ENCODE results near the gene EDARADD.
A peak's percentile ranks its signal among the peaks of the same experiment; 100 is the strongest.

Gene EDARADD

DNA sequence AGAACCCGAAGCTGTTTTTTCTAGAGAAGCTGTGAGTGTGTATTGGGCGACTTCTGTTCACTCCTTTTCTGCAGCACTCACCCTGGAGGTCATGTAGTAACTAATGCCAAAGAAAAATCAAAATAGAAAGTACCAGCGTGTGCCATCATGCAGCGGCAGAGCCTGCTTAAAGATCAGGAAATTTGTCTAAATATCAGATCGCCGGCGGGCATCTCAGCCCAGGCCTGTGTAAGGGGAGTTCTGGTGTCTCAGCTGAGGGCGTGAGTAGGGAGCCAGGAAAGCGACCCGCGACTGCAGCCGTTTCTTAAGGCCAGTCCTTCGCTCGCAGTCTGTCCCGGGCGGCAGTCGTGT is 768 bp downstream of the EDARADD start:
- no peak for DNase-seq (ENCODE audit: low spot score)

- DNase-seq (ENCODE audit: low spot score), result peak; percentile 48
Observed at GRCh38 chr1:236395230-236395946, 1.3 kb downstream of the EDARADD start.

- no peak for DNase-seq (ENCODE audit: low spot score)
Observed at GRCh38 chr1:236395947-236396664, 2.0 kb downstream of the EDARADD start.

DNA sequence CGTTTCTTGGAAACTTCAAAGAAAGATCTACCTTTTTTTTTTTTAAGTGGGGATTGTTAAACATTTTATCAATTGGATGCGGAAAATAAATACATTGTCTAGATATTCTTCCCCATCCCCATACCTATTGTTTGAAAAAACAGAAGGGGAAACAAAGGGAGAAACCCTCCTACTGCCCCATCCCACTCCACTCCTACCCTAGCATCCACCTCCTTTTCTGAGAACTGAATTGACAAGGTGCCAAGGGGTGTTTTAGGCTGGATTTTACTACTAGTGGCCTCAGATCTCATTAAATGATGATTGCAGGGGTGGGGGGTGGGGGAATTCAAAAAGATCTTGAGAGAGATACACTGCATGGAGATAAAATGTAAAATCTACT is 2.6 kb downstream of the EDARADD start:
- no peak for DNase-seq (ENCODE audit: low spot score)

DNA sequence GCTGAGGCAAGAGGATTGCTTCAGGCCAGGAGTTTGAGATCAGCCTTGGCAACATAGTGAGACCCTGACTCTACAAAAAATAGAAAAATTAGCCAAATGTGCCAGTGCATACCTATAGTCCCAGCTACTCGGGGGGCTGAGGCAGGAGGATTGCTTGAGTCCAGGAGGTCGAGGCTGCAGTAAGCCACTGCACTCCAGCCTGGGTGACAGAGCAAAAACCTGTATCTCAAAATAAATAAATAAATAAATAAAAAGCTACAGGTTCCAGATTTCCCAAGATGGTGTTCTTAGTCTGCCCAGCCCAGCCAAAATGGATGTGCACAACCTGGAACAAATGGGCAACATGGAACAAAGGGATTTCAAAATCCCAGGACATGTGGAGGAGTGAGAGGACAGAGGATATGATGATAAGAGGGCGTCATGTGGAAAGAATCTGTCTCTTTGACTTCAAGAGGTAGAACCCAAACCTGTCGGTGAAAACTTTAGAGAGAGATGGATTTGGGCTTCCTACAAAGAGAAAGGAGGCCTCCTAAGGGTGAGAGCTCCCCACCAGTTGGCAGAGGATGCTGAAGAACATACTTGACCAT is 3.2 kb downstream of the EDARADD start:
- DNase-seq (ENCODE audit: low spot score), result no peak

DNA sequence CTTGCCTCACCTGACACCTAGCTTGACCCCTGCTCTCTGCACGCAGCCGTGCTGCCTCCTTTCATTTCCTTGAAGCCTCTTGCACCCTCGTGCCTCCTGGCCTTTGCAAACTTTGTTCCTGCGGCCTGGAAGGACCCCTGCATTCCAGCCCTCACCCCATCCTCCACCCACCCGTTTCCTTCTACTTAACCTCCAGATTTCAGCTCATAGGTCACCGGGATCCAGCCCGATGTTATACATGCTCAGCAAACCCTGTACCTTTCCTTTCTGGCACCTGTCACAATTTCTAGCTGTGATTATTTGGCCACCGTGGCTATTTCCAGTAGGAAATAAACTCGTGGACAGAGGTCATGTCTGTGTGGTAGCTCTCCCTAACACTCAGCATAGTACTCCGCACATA is 4.5 kb downstream of the EDARADD start:
- no peak for DNase-seq (ENCODE audit: low spot score)

DNA sequence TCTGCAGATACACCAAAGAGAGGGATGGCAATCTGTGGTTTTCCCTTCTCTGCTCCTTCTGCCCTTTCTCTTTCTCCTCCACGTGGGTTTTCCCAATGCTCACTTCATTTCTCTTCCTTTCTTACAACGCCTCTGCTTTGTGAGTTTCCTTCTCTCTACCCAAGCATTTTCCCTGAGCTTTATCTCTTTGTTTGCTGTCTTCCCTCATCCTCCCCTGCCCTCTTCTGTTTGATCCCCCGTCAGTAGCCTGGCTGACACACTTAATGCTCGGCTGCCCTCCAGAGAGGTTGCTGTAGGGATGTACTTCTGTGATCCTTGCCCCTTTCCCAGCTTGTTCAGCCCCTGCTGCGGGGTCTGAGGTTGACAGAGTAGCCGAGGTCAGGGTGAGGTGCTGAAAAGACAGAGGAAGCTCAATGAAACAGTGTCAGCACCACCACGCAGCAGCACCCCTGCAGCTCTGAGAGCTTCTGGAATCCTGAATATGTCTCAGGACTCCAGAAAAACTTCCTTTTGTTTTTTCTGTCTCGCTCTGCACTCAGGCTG is 6.0 kb downstream of the EDARADD start:
- DNase-seq (ENCODE audit: low spot score), result no peak

DNA sequence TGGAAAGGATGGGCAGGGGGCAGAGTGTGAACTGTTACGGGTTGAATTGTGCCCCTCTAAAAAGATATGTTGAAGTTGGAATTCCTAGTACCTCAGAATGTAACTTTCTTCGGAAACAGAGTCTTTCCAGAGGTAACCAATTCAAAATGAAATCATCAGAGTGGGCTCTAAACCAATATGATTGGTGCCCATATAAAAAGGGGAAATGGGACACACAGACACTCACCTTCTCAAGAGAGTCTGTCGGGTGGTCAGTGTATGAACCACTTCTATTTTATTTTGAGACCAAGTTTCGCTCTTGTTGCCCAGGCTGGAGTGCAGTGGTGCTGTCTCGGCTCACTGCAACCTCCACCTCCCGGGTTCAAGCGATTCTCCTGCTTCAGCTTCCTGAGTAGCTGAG is 7.6 kb downstream of the EDARADD start:
- no peak for DNase-seq (ENCODE audit: low spot score)

DNA sequence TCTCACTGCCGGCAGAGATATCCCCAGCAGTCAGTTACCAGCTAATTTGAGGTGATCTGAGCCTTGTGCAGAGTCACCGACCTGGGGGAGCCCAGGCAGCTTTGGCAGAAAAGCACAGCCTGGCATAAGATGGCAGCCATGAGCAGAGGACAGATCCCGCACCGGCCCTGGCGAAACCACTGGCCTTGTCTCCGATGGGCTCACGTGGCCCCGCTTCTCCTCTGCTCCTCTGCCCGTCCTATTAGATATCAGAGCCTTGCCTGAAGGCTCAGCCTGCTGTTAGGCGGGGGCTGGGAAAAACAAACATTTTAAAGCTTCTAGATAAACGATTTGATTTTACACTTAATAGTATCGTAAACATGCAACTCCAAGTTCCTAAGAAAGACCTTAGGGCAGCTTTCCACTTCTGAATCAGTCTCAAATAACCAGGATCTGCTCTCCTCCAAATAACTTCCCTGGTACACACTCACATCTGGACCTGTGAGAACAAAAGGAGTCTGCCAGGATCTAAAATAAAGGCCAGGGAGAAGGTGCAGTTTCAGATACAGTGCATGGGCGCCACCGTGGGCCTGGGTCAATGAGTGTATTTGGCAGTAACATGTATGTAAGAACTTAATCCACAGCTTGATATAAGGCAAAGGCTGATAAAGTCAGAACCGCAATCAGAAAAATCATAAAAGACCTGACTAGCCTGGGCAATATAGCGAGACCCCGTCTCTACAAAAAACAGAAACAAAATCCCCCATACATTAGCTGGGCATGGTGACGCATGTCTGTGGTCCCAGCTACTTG is 10.0 kb downstream of the EDARADD start:
- DNase-seq (ENCODE audit: low spot score), result no peak

GRCh38 chr1:236407059-236407458 is 13.0 kb downstream of the EDARADD start:
- DNase-seq (ENCODE audit: low spot score), result no peak

GRCh38 chr1:236413688-236414087 is 19.6 kb downstream of the EDARADD start:
- DNase-seq (ENCODE audit: low spot score), result no peak

DNA sequence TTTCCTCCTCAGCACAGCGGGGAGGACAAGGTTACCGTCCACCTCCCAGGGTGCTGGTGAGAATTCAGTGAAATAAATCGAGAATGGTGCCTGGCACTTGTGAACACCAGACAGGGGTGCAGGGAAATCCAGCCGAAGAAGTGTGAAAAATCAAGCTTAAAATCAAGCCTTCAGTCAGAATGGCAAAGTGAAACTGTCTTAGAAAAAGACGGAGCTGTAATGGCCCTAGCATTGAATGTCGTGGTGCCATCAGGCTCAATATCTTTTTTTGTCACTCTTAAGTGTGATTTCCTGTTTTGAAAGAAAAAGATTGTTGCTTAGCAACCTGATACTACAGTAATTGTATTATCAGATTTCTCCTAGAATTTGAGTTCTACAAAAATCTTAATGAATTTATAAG is 22.1 kb downstream of the EDARADD start:
- DNase-seq (ENCODE audit: low spot score), result no peak

DNA sequence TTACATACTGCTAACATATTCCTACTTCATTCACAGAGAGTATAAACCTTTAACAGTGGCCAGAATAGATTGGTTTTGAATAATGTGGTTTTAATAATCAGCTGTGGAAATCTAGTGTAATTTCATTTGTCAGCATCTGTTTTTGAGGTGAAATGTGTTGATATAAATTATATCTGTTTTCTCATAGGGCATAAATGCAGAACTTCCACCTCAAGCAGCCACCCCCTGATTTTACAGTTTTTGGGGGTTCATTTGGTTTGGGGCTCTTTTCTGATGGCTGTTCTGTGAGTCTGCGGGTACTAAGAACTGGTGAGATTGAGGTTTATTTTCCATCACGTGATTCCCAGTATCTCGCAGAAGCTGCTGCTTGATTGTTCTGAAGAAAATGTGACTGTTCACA is 23.2 kb downstream of the EDARADD start:
- no peak for DNase-seq (ENCODE audit: low spot score)

GRCh38 chr1:236419502-236419901 is 25.4 kb downstream of the EDARADD start:
- DNase-seq (ENCODE audit: low spot score), result no peak

- DNase-seq (ENCODE audit: low spot score), result peak; percentile 57
Observed at GRCh38 chr1:236421022-236421421, 26.9 kb downstream of the EDARADD start.

GRCh38 chr1:236421850-236422516 is 27.9 kb downstream of the EDARADD start:
- no peak for DNase-seq (ENCODE audit: low spot score)

DNA sequence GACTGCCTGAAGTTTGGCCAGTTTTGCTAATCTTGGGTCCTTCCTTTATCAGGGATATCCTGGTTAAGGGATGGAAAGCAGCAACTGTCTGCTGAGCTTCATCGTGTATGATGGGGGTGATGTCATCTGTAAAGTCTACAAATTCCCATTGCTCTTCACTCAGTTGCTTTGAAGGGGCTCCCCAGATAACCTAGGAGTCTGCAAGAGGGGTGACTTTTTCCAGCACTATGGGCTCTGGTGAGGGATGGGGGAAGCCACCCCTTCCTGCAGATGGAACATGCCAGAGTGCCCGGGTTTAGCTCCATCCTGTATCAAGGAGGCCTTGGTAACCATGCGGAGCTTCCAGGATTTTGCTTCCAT is 28.4 kb downstream of the EDARADD start:
- DNase-seq (ENCODE audit: low spot score), result no peak

DNA sequence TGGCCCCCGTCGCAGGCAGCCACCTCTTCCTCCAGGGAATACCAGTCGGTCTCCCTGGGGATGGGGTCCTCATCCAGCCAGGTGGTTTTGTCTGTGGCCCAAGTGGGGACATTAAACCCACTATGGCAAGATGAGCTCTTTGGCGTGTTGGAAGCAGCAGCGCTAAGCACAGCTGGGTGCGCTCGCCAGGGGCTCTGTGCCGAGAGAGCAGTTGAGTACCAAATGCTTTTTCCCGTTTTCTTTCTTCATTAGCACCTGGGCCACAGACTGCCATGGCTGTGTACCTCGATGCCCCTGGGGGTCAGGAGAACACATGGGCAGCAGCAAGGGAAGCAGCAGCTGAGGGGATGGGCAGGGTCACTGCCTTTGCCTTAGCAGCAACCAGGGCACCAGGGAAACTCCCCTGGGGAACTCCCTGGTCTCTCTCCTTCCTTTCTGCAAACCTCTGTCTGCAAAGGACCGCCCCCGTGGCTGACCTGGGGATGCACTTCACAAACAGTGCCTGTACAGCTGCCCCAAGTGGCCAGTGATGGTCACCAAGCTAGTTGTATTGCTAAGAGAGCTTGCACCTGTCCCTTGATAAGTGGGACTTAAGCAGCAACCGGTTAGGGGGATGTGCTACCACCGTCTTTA is 31.1 kb downstream of the EDARADD start:
- DNase-seq (ENCODE audit: low spot score), result no peak

- no peak for DNase-seq (ENCODE audit: low spot score)
Observed at GRCh38 chr1:236426215-236426614, 32.1 kb downstream of the EDARADD start.

DNA sequence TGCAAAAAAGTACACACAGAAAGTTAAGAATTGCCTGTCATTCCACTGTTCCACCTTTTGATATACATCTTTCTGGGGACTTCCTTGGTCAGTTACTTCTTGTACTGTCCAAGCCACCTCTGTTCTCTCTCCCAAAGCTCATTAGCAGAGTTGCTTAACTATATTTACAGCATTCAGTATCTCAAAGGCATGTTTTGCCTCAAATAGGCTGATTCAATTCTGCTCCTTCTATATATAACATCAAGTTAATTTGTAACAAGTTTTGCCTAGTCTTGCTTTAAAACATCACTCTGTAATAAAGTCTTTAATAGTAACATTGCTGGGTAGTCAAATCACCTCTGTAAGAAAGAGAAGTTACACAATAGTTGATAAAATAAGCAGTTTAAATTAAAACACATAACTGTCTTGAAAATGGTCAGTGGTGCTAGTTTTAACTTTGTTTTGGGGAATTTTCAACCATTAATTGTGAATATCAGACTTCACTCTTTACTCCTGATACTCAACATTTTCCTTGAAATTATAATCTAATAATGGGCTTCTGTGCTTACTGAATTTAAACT is 35.7 kb downstream of the EDARADD start:
- DNase-seq (ENCODE audit: low spot score), result no peak

DNA sequence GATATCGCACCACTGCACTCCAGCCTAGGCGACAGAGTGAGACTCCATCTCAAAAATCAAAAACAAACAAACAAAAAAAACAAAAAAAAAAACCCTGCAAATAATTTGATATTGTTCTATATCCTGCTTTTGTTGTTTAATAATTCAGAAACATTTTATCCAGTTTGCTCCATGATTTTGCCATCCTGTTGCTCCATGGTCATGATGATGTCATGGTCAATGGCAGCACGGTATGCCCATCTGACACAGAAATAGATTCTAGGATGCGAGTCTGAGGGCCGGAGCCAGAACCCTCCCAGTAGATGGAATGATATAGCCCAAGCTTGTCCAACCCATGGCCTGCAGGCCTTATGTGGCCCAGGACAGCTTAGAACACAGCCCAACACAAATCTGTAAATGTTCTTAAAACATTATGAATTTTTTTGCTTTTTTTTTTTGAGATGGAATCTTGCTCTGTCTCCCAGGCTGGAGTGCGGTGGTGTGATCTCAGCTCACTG is 39.8 kb downstream of the EDARADD start:
- DNase-seq (ENCODE audit: low spot score), result no peak
